Ovary (tissue), 9 donors: Measurements from ENCODE around the gene SETDB2. TPM values are rescaled to one million over a fixed set of nuclear protein-coding genes. Genes with fewer than 3 reads are reported as not detected.

ENCODE experiments used
- DNase-seq, 5 donors: peaks; one replicate each; pipeline ENCODE4 v3.0.0-alpha.2; 2019 to 2020
- H3K27ac ChIP-seq, 2 donors: fragments of 200-600 bp; one replicate each; pipeline versions ENCODE4 v1.5.1 to v1.8.0; 2019 to 2022
- H3K27me3 ChIP-seq: fragments of 200-600 bp; one replicate; pipeline ENCODE4 v1.8.0; 2022
- H3K36me3 ChIP-seq: fragments of 200-600 bp; sonication (generic); one replicate; pipeline ENCODE4 v1.5.1; 2019
- H3K4me1 ChIP-seq: one replicate; pipeline ENCODE4 v1.8.1; 2013; ENCODE audit warnings: mild to moderate bottlenecking, moderate library complexity; ENCODE audit not compliant: insufficient read depth
- H3K4me3 ChIP-seq: fragments of 200-600 bp; sonication (generic); one replicate; pipeline ENCODE4 v1.5.1; 2017
- H3K9me3 ChIP-seq, 2 donors: fragments of 200-600 bp in 1 of 2; sonication (generic) in 1 of 2; one replicate each; pipeline versions ENCODE4 v1.5.1 to v1.8.1; 2013 to 2019; ENCODE audit warnings: mild to moderate bottlenecking in 1 of 2, moderate library complexity in 1 of 2
- CTCF ChIP-seq, 3 donors: fragments of 450-650 bp in 2 of 3; fragments of 200-600 bp in 1 of 3; IDR thresholded peaks; one replicate each; pipeline versions ENCODE4 v1.5.1 to v1.8.0; 2016 to 2022; ENCODE audit warnings: antibody characterized with exemption in 3 of 3, mild to moderate bottlenecking in 1 of 3
- EP300 ChIP-seq: sonication (generic); formaldehyde crosslinking; IDR thresholded peaks from one replicate; pipeline ENCODE4 v1.6.1; 2017; ENCODE audit warnings: antibody characterized with exemption
- POLR2A ChIP-seq: fragments of 450-650 bp; IDR thresholded peaks from one replicate; pipeline ENCODE4 v1.6.1; 2017; ENCODE audit warnings: antibody characterized with exemption, mild to moderate bottlenecking, moderate library complexity
- WGBS, 3 donors: extraction: QIAGEN DNeasy Blood & Tissue Kit in 1 of 3; methylation state at CpG; one replicate each; pipeline versions ENCODE4 v1.1.5 to v1.1.7; 2013 to 2017; 5-methylcytosine and 5-hydroxymethylcytosine counted together
- intact Hi-C, 4 donors: fragments of 100-400 bp; cut with DNase I; formaldehyde crosslinking; loops; one replicate each; pipeline versions ENCODE4 v1.11.0 to v1.15.1; 2022 to 2023
- polyA plus RNA-seq, 2 donors: library from polyadenylated mRNA; stranded (reverse); fragments of 200-250 nt in 1 of 2; fragments of 350-450 nt in 1 of 2; fragmentation: Illumina TruSeq in 1 of 2; extraction: RNeasy Lipid Tissue Mini Kit (QIAGEN cat#74804) in 1 of 2; gene quantifications; one replicate each; pipeline ENCODE4 v1.2.3, GENCODE V29; 2013 to 2014
- total RNA-seq, 7 donors: library from RNA; depleted of rRNA in 2 of 7; stranded (reverse); fragments of >200 nt in 2 of 7; fragmentation: NEBNext Ultra II Directional in 3 of 7; extraction: Animal tissue kit (Norgen Biotek cat#: 25700) in 3 of 7; gene quantifications; one replicate each; pipeline versions ENCODE4 v1.1.0 to v1.2.4, GENCODE V29; 2016 to 2023
- donor health status: DM: no; HTN: no; CAD: no; lungs with moderate emphysema.
- donor health status: DM: no; HTN: no; CAD: no.
- donor health status: Bipolar disorder and iron deficiency.
- donor health status: DM: yes; HTN: yes; CAD: no.
- donor health status: DM: no; HTN: no; CAD: no.
- donor health status: DM: yes; HTN: yes; CAD: no.

The SETDB2 gene
- total and polyA plus RNA-seq, 9 donors, result 6.6 to 21.6 (median 16.9) TPM

- Histone ChIP-seq H3K4me3 (no peak overlapping the region), H3K27ac (peak overlapping the region in 1 of 2 donors; percentile 92), H3K36me3 (no peaks in the 10 kb centered on the region), H3K4me1 (no peaks in the 10 kb centered on the region), H3K27me3 (no peaks in the 10 kb centered on the region), H3K9me3 (no peaks in the 10 kb centered on the region)
- TF ChIP-seq EP300 (no peak), POLR2A (no peak), CTCF (IDR thresholded peaks at IDR 0.05) (no peak)
- DNase-seq, result no peak
- WGBS, 3 donors, result 80 to 84% (median 82%) methylated on average over 2 of the region's 2 CpGs
- intact Hi-C loops, result loop anchor here in 1 of 4 donors (10.0 kb wide), 1 partner anchor 156 kb away; no protein-coding TSS in a partner anchor
These were observed 4.7 kb downstream of the SETDB2 start for GRCh38 chr13:49448753-49449152.

GRCh38 chr13:49450105-49450819 lies 6.2 kb downstream of the SETDB2 start:
- Histone ChIP-seq H3K36me3 (no peaks in the 10 kb centered on the region), H3K27ac (no peak overlapping the region), H3K9me3 (no peaks in the 10 kb centered on the region), H3K4me1 (no peaks in the 10 kb centered on the region), H3K4me3 (no peak overlapping the region), H3K27me3 (no peaks in the 10 kb centered on the region)
- 87 to 90% (median 88%) methylated on average over 3 of the region's 3 CpGs for WGBS, 3 donors
- DNase-seq, result no peak
- TF ChIP-seq EP300, result no peak
- no peak for TF ChIP-seq CTCF (IDR thresholded peaks at IDR 0.05)
- TF ChIP-seq POLR2A, result no peak
- intact Hi-C loops, result no loop called here

- no peaks in the 10 kb centered on the region for H3K9me3 ChIP-seq
- H3K4me3 ChIP-seq, result no peak overlapping the region
- no peak overlapping the region for H3K27ac ChIP-seq
- no peak for DNase-seq
- 92 to 95% (median 95%) methylated on average over 8 of the region's 8 CpGs for WGBS, 3 donors
- intact Hi-C loops, result no loop called here
- no peak for TF ChIP-seq CTCF (IDR thresholded peaks at IDR 0.05)
- TF ChIP-seq EP300, result no peak
- no peak for TF ChIP-seq POLR2A
- no peaks in the 10 kb centered on the region for H3K36me3 ChIP-seq
- H3K27me3 ChIP-seq, result no peaks in the 10 kb centered on the region
- peaks cover 3% of the 10 kb centered on the region for H3K4me1 ChIP-seq
These were observed 8.8 kb downstream of the SETDB2 start for GRCh38 chr13:49452725-49453457.

GRCh38 chr13:49453465-49453864 lies 9.4 kb downstream of the SETDB2 start:
- WGBS, 3 donors, result 93 to 98% (median 98%) methylated on average over 7 of the region's 7 CpGs
- TF ChIP-seq POLR2A (no peak), EP300 (no peak), CTCF (IDR thresholded peaks at IDR 0.05) (no peak)

More at GRCh38 chr13:49453465-49453864, 9.4 kb downstream of the SETDB2 start:
- peaks cover 3% of the 10 kb centered on the region for H3K4me1 ChIP-seq
- no peaks in the 10 kb centered on the region for H3K9me3 ChIP-seq
- DNase-seq, result no peak
- no peaks in the 10 kb centered on the region for H3K36me3 ChIP-seq
- H3K27ac ChIP-seq, result no peak overlapping the region
- intact Hi-C loops, result no loop called here
- H3K4me3 ChIP-seq, result no peak overlapping the region
- H3K27me3 ChIP-seq, result no peaks in the 10 kb centered on the region
